Smooth muscle cell (in vitro differentiated cells): ENCODE results near the gene STAT1. TPM values are rescaled to one million over a fixed set of nuclear protein-coding genes. Genes with fewer than 3 reads are reported as not detected.

Experiments
- DNase-seq: peaks from one replicate; lab custom pipeline; 2025; ENCODE audit not compliant: unreplicated experiment; lab: John Stamatoyannopoulos, UW
- H2AFZ ChIP-seq: fragments of 200-600 bp; sonication (generic); 2 replicates; pipeline ENCODE4 v1.6.0; 2016; ENCODE audit warnings: antibody characterized with exemption, low read depth, mild to moderate bottlenecking
- H3F3A ChIP-seq: fragments of 200-600 bp; sonication (generic); 2 replicates; pipeline ENCODE4 v1.6.0; 2017; ENCODE audit warnings: antibody characterized with exemption, low read depth
- H3K27ac ChIP-seq: fragments of 200-600 bp; sonication (generic); 2 replicates; pipeline ENCODE4 v1.5.1; 2016; ENCODE audit warnings: low read depth, mild to moderate bottlenecking
- H3K27me3 ChIP-seq: fragments of 200-600 bp; sonication (generic); 2 replicates; pipeline ENCODE4 v1.6.1; 2016; ENCODE audit warnings: low read depth, mild to moderate bottlenecking
- H3K36me3 ChIP-seq: fragments of 200-600 bp; sonication (generic); 2 replicates; pipeline ENCODE4 v1.5.1; 2016; ENCODE audit warnings: low read depth
- H3K4me1 ChIP-seq: fragments of 200-600 bp; sonication (generic); 2 replicates; pipeline ENCODE4 v1.5.1; 2016; ENCODE audit warnings: low read depth
- H3K4me2 ChIP-seq: fragments of 200-600 bp; sonication (generic); 2 replicates; pipeline ENCODE4 v1.6.0; 2016; ENCODE audit warnings: mild to moderate bottlenecking
- H3K4me3 ChIP-seq: fragments of 200-600 bp; sonication (generic); 2 replicates; pipeline ENCODE4 v1.5.1; 2016; ENCODE audit warnings: mild to moderate bottlenecking
- H3K79me2 ChIP-seq: fragments of 200-600 bp; sonication (generic); 2 replicates; pipeline ENCODE4 v1.6.0; 2016; ENCODE audit warnings: low read depth, mild to moderate bottlenecking
- H3K9ac ChIP-seq: fragments of 200-600 bp; sonication (generic); 2 replicates; pipeline ENCODE4 v1.6.0; 2016; ENCODE audit warnings: low read depth
- H3K9me3 ChIP-seq: fragments of 200-600 bp; sonication (generic); replicated peaks from 2 replicates; pipeline ENCODE4 v1.5.1; 2016; ENCODE audit warnings: low read depth
- H4K20me1 ChIP-seq: fragments of 200-600 bp; sonication (generic); 2 replicates; pipeline ENCODE4 v1.6.0; 2016; ENCODE audit warnings: low read depth
- WGBS: methylation state at CpG from one replicate; pipeline ENCODE4 v1.1.7; 2016; ENCODE audit warnings: low lambda C conversion rate; 5-methylcytosine and 5-hydroxymethylcytosine counted together
- polyA plus RNA-seq: library from polyadenylated mRNA; unstranded; fragments of >200 nt; fragmentation: Nextera tagmentation; extraction: Ambion mirVana; gene quantifications from 2 replicates; pipeline ENCODE4 v1.2.1, GENCODE V29; 2016
- total RNA-seq: library from RNA; depleted of rRNA; stranded (reverse); fragments of >200 nt; gene quantifications from 2 replicates; pipeline ENCODE4 v1.2.3, GENCODE V29; 2014
- TF ChIP-seq, protein P1 (sequence below): fragments of 200-600 bp; sonication (generic); IDR thresholded peaks from 2 replicates; pipeline ENCODE4 v1.5.1; 2017; ENCODE audit warnings: borderline replicate concordance, mild to moderate bottlenecking, antibody characterized with exemption; ENCODE audit not compliant: insufficient read depth, poor library complexity, severe bottlenecking

Gene STAT1
- total and polyA plus RNA-seq, 2 experiments from 2014 or later: 30.5 to 66.5 TPM

- WGBS: 85% methylated on average over 2 of the region's 2 CpGs
- H3K4me2 ChIP-seq: no peak overlapping the region
- H3F3A ChIP-seq: no peaks in the 10 kb centered on the region
- no peaks in the 10 kb centered on the region for H3K36me3 ChIP-seq
- no peaks in the 10 kb centered on the region for H3K9me3 ChIP-seq
- H3K27me3 ChIP-seq: no peaks in the 10 kb centered on the region
- H3K4me1 ChIP-seq: no peaks in the 10 kb centered on the region
- no peak for DNase-seq
- no peak overlapping the region for H3K9ac ChIP-seq
- H4K20me1 ChIP-seq: no peaks in the 10 kb centered on the region
- TF ChIP-seq, protein P1, sequence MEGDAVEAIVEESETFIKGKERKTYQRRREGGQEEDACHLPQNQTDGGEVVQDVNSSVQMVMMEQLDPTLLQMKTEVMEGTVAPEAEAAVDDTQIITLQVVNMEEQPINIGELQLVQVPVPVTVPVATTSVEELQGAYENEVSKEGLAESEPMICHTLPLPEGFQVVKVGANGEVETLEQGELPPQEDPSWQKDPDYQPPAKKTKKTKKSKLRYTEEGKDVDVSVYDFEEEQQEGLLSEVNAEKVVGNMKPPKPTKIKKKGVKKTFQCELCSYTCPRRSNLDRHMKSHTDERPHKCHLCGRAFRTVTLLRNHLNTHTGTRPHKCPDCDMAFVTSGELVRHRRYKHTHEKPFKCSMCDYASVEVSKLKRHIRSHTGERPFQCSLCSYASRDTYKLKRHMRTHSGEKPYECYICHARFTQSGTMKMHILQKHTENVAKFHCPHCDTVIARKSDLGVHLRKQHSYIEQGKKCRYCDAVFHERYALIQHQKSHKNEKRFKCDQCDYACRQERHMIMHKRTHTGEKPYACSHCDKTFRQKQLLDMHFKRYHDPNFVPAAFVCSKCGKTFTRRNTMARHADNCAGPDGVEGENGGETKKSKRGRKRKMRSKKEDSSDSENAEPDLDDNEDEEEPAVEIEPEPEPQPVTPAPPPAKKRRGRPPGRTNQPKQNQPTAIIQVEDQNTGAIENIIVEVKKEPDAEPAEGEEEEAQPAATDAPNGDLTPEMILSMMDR: no peak
- no peaks in the 10 kb centered on the region for H3K79me2 ChIP-seq
- H3K4me3 ChIP-seq: no peak overlapping the region
- H3K27ac ChIP-seq: no peak overlapping the region
- H2AFZ ChIP-seq: no peak overlapping the region
Observed at GRCh38 chr2:191031256-191031655, 17.3 kb upstream of the STAT1 start.

DNA sequence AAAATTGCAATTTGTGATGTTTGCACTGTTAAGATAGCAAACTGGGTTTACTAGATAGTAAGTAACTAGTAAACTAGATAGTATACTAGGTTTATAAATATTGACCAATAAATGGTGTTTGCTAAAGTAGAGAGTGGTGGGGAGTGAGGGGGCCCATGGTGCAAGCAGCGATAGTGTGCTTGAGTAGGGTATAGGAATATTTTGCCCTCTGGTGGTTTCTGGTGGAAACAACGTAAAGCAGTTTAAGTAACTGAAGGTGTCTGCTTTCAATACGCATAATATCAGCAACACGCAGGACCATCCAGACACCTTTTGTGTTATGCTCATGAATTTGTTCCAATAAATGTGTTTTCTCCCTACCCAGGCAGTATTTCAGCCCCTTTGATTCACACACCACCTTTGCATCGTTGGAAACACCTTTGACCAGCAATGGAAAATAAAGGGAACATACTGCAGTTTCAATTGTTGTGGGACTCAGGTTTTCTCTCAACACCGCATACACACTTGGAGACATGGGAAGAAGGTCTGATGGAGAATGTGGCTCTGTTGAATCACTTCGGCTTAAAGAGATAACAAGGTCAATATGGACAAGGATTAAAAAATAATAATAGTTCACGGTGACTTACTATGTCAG, 16.7 kb upstream of the STAT1 start:
- Histone ChIP-seq H3K4me1 (no peaks in the 10 kb centered on the region), H4K20me1 (no peaks in the 10 kb centered on the region), H3K4me3 (no peak overlapping the region), H3K27ac (no peak overlapping the region), H3K4me2 (peak overlapping the region; percentile 58), H3K79me2 (no peaks in the 10 kb centered on the region), H3K9ac (no peak overlapping the region), H3K9me3 (no peaks in the 10 kb centered on the region), H3K36me3 (no peaks in the 10 kb centered on the region), H3F3A (no peaks in the 10 kb centered on the region), H3K27me3 (no peaks in the 10 kb centered on the region), H2AFZ (peak overlapping the region; percentile 31)
- no peak for DNase-seq
- 38% methylated on average over 8 of the region's 8 CpGs for WGBS
- TF ChIP-seq, protein P1: peak; percentile 57

DNA sequence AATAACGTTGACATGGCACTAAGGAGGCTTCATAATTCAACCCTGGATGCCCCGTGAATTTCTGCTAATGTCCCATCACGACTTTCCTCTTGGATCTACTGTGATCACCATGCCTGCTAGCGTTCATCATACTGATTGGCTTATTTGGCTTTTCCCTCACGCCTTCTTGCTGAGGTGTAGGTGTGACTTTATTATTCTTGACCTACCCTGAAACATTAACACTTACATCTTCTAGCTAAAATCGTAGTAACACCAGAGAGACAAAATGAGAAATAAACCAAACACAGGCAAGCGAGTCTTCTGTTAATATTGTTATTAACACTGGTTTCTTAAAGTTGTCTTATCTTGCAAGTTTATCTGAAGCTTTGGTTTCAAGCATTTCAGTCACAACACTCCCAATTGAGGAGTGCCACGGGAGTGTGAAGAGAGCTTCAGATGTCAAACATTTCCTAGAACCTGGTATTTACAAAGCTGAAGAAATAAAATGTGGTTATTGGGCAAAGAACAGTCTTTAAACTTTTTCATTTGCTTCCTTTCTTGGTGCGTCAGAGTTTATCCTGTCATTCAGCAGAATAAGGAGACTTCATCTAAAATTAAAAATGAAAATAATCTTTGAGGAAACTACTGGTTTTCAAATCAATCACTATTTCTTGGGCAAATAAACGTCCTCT, 15.4 kb upstream of the STAT1 start:
- H3K4me2 ChIP-seq: no peak overlapping the region
- no peak overlapping the region for H3K9ac ChIP-seq
- no peak for DNase-seq
- no peak overlapping the region for H2AFZ ChIP-seq
- H3K4me3 ChIP-seq: no peak overlapping the region
- WGBS: 87% methylated on average over 10 of the region's 10 CpGs
- H3K36me3 ChIP-seq: no peaks in the 10 kb centered on the region
- H3K27me3 ChIP-seq: no peaks in the 10 kb centered on the region
- TF ChIP-seq, protein P1: no peak
- H3K27ac ChIP-seq: no peak overlapping the region
- no peaks in the 10 kb centered on the region for H4K20me1 ChIP-seq
- no peaks in the 10 kb centered on the region for H3K9me3 ChIP-seq
- no peaks in the 10 kb centered on the region for H3F3A ChIP-seq
- H3K4me1 ChIP-seq: no peaks in the 10 kb centered on the region
- H3K79me2 ChIP-seq: no peaks in the 10 kb centered on the region
